Inflammatory macrophage (primary cell): ENCODE data around the gene FAM229B.
"Not testable (repeated sequence)": the region's sequence is repeated elsewhere in the genome, so short reads cannot be mapped to it uniquely, and the experiment has no call there.

Experiments used
- DNase-seq, 2 donors: peaks; one replicate each; pipeline ENCODE4 v3.0.0-alpha.2; 2020 to 2022

The FAM229B gene

DNA sequence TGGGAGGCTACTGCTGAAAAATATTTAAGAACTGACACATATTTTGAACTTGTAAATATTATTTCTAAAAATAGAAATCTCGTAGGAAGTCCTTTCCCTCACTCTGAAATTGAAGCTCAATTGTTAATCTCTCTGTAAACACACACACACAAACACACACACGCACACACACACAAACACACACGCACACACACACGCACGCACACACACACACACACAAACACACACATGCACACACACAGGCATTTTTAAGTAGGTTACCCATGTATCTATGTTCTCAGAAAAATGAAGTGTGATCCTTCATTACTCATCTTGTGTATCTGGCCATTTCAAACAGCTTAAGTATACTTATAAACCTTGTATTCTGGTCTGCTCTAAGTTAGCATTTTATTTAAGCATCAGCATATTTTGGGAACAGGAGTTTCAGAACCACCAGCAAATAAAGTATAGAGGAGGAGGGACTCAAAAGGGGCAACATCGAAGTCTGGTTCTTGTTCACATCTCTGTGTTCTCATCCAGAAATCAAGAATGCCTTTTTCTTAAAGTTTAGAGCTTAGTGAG, 21.9 kb upstream of the FAM229B start:
- no peak for DNase-seq

- no peak for DNase-seq
These were observed 20.8 kb upstream of the FAM229B start for GRCh38 chr6:112066606-112067005.

GRCh38 chr6:112081569-112081968, 5.8 kb upstream of the FAM229B start:
- DNase-seq, result no peak

- DNase-seq, result peak; percentile 66 to 77
These were observed 1.9 kb upstream of the FAM229B start for GRCh38 chr6:112085286-112086065.

- DNase-seq, result peak; percentile 44 to 46
These were observed 651 bp upstream of the FAM229B start for GRCh38 chr6:112086744-112087135.

GRCh38 chr6:112087916-112088315, 525 bp downstream of the FAM229B start:
- no peak for DNase-seq

DNA sequence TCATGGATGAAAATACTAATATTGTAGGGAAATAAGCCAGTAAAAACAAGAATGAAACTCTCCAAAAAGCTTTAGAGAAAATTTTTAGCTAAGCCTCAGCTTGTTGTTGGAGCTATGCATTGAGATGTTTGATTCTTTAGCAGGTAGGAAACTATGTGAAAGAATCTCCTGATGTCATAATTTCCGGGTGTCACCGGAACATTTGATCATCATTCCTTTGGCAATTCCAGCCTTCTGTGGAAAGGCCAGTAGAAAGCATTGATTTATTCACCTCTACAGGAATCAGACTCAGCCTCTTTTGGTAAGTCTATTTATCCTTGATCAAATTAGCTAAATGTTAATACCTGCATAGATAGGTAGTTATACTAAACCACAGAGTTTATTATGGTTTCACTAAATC, 9.5 kb downstream of the FAM229B start:
- DNase-seq, result no peak

DNA sequence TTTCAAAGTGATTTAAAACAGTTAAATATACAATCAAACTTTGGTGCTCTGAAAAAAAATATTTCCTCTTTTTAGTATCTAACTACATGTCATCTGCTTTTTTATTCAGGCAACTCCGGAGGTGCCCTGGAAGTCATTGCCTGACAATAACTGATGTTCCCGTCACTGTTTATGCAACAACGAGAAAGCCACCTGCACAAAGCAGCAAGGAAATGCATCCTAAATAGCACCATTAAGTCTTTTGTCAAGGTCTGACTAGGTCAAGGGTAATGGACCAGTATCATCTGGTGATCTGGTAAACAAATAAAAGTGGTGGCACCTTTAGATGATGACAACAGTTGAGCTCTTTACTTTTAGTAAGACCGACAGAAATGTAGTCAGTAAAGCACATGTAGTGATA, 13.2 kb downstream of the FAM229B start:
- DNase-seq, result no peak

DNA sequence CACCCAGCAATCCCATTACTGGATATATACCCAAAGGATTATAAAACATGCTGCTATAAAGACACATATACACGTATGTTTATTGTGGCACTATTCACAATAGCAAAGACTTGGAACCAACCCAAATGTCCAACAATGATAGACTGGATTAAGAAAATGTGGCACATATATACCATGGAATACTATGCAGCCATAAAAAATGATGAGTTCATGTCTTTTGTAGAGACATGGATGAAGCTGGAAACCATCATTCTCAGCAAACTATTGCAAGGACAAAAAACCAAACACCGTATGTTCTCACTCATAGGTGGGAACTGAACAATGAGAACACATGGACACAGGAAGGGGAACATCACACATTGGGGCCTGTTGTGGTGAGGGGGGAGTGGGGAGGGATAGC, 18.6 kb downstream of the FAM229B start:
- DNase-seq, result not testable (repeated sequence)

- no peak for DNase-seq
These were observed 19.2 kb downstream of the FAM229B start for GRCh38 chr6:112106562-112106961.

- DNase-seq, result no peak
These were observed 21.9 kb downstream of the FAM229B start for GRCh38 chr6:112109262-112109661.

DNA sequence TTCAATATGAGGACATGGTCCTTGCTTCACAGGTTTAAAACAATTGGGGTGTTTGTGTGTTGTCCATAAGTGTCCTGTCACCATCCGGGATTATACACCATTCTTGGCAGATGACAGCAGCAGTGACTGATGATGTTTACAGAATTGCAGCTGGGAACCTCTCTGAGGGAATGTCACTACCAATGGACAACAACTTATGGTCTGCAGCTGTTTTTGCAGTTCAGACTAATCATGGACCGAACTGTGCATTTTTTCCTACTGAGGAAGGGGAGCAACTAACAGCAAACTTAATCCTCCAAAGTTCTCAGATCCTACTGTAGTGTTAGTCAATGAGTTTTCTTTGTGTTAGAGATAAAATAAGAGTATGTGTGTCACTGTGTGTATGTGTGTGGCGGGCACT, 26.0 kb downstream of the FAM229B start:
- no peak for DNase-seq

GRCh38 chr6:112113918-112114317, 26.5 kb downstream of the FAM229B start:
- no peak for DNase-seq

GRCh38 chr6:112114577-112115223, 27.3 kb downstream of the FAM229B start:
- DNase-seq, result no peak

DNA sequence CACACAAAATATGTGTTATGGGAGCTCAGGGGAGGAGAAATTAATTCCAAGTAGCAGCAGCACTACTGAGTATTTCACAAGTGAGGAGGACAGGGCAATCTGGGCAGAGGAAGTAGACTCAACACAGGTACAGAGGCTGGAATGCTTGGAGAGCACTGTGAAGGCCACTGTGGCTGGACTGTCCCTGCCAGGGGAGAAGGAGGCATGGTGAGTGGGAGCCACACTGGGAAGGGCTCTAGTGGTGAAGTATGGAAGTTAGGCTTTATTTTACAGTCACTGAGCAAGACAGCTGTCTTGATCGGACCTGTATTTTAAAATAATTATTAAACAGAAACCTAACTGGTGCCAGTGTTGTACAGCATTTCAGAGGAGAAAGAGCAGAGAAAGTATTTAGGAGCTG, 28.8 kb downstream of the FAM229B start:
- DNase-seq, result no peak

DNA sequence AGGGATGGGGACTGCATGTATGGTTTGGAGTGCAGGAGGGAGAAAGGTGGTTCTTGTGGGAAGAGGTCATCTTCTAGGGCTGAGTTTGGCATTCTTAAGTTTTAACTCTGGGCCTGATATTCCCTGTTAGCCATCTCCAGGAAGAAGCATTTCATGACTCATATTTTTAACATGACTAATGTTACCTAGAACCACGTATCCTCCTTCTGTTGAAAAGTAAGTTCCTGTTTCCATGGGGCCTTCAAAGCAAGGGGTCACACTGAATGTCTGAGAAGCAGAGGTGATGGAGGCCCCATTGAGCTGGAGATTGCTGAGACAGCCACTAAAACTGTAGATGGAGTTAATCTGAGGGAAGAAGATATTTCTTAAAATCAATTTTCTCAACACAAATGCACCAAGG, 30.2 kb downstream of the FAM229B start:
- DNase-seq, result no peak

GRCh38 chr6:112118034-112118433, 30.6 kb downstream of the FAM229B start:
- no peak for DNase-seq

- DNase-seq, result peak; percentile 62 to 63
These were observed 35.4 kb downstream of the FAM229B start for GRCh38 chr6:112122756-112123155.

DNA sequence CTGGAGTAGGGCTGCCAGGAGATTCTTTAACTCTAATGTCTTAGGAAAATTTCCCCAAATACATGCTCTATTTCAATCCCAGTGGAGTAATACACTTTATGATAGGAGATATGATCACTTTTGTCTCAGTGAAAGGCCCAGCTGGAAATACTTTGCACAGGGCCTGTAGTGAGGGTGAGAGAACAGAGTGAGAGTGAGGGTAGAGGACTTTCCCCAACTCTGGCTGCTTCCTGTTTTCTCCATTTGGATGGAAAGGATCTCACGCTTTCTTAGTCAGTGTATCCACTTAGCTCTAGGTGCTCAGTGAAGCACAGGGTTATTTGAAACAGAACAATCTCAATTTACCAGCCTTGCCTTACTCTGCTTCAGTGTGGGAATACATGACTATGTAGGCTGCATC, 36.6 kb downstream of the FAM229B start:
- DNase-seq, result no peak

DNA sequence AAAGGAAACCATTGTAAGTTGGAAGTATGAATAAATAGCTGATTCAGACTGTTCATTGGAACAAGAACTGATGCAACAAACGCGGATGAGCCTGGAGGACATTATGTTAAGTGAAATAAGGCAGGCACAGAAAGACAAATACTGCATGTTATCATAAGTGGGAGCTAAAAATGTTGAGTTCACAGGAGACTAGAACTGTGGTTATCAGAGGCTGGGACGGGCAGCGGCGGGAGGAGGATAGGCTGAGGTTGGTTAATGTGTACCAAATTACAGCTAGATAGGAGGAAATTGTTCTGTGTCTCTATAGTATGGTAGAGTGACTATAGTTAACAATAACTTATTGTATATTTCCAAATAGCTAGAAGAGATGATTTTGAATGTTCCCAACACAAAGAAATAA, 40.8 kb downstream of the FAM229B start:
- DNase-seq, result no peak

- no peak for DNase-seq
These were observed 43.5 kb downstream of the FAM229B start for GRCh38 chr6:112130878-112131277.

GRCh38 chr6:112139052-112139451, 51.7 kb downstream of the FAM229B start:
- no peak for DNase-seq

- DNase-seq, result no peak
These were observed 54.3 kb downstream of the FAM229B start for GRCh38 chr6:112141707-112142106.
